ENCODE results near the gene GPHB5. TPM values are rescaled to one million over a fixed set of nuclear protein-coding genes. Genes with fewer than 3 reads are reported as not detected.

GPHB5 gene
- total RNA-seq, 1 experiment from 2014 or later, result not detected

DNA sequence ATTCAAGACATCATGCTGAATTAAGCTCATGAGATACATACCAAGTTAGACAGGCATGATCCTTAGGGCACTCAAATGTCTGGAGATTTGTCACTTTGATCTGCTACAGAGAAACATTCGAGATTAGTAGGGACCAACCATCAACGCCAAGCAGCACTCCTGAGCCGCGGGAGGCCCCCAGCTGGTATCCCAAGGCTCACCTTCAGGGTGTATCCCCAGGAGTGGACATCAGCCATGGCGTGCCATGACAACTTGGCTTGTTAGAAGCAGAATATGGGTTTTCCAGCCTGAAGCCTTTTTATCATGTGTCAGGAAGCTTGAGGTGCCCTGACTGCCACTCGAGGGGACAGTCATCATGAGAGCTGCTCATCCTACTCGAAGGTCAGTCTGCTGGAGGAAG lies 39.1 kb upstream of the GPHB5 start:
- H3K4me1 ChIP-seq (ENCODE audit: insufficient read depth, low read length), result no peaks in the 10 kb centered on the region
- Mint-ChIP-seq H3K36me3 (ENCODE audit: insufficient read depth in 1 of 3, low read depth in 3 of 3) (no peaks in the 10 kb centered on the region), H3K27ac (no peak overlapping the region), H3K27me3 (ENCODE audit: low read depth) (no peaks in the 10 kb centered on the region; the same call in 1 of the 2 replicates), H3K9me3 (no peaks in the 10 kb centered on the region), H3K4me1 (peaks cover 3 to 4% of the 10 kb centered on the region in 2 experiments; a peak in 3 of 4 replicates), H3K4me3 (no peak overlapping the region)
- H3K23me2 ChIP-seq (ENCODE audit: insufficient read length, low read depth, low read length, poor library complexity, severe bottlenecking), result no peaks in the 10 kb centered on the region
- no peak overlapping the region for H2AK5ac ChIP-seq (ENCODE audit: insufficient read length, low read length)
- no peak overlapping the region for H2BK120ac ChIP-seq (ENCODE audit: low read depth, low read length, poor library complexity, severe bottlenecking)
- no peak overlapping the region for H2BK15ac ChIP-seq (ENCODE audit: low read depth, low read length)
- H4K5ac ChIP-seq (ENCODE audit: insufficient read length, low read depth, low read length), result no peak overlapping the region
- no peak overlapping the region for H3K4ac ChIP-seq (ENCODE audit: low read depth, low read length)
- no peak overlapping the region for H3K56ac ChIP-seq (ENCODE audit: insufficient read length, low read depth, low read length)
- no peaks in the 10 kb centered on the region for H3K79me1 ChIP-seq (ENCODE audit: insufficient read depth, low read depth, low read length, poor library complexity, severe bottlenecking)
- H3T11ph ChIP-seq (ENCODE audit: low read length), result no peak overlapping the region
- no peaks in the 10 kb centered on the region for H3K79me2 ChIP-seq (ENCODE audit: insufficient read depth, low read length)
- no peak overlapping the region for H3K27ac ChIP-seq (ENCODE audit: insufficient read length, low read depth, low read length)
- H2BK12ac ChIP-seq (ENCODE audit: insufficient read length, low read depth, low read length), result no peak overlapping the region
- H3K14ac ChIP-seq (ENCODE audit: insufficient read depth, low read length), result no peak overlapping the region
- no peak overlapping the region for H3K18ac ChIP-seq (ENCODE audit: insufficient read length, low read depth, low read length)
- no peaks in the 10 kb centered on the region for H4K20me1 ChIP-seq (ENCODE audit: control insufficient read depth, insufficient read depth, insufficient read length)
- no peak overlapping the region for H3K23ac ChIP-seq (ENCODE audit: insufficient read length, low read depth, low read length)
- no peak overlapping the region for H3K4me2 ChIP-seq (ENCODE audit: insufficient read depth, insufficient read length, low read length)
- no peak for DNase-seq
- no CpG with 5 or more reads among the region's 7 CpGs for WGBS (ENCODE audit: extremely low coverage, insufficient read length, low lambda C conversion rate)
- TF ChIP-seq, protein P1, sequence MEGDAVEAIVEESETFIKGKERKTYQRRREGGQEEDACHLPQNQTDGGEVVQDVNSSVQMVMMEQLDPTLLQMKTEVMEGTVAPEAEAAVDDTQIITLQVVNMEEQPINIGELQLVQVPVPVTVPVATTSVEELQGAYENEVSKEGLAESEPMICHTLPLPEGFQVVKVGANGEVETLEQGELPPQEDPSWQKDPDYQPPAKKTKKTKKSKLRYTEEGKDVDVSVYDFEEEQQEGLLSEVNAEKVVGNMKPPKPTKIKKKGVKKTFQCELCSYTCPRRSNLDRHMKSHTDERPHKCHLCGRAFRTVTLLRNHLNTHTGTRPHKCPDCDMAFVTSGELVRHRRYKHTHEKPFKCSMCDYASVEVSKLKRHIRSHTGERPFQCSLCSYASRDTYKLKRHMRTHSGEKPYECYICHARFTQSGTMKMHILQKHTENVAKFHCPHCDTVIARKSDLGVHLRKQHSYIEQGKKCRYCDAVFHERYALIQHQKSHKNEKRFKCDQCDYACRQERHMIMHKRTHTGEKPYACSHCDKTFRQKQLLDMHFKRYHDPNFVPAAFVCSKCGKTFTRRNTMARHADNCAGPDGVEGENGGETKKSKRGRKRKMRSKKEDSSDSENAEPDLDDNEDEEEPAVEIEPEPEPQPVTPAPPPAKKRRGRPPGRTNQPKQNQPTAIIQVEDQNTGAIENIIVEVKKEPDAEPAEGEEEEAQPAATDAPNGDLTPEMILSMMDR (conservative IDR thresholded peaks at IDR 0.05), result no peak
- no peaks in the 10 kb centered on the region for H3K27me3 ChIP-seq (ENCODE audit: insufficient read depth, low read length)
- H3K9ac ChIP-seq (ENCODE audit: extremely low read depth, insufficient read length, low read length), result no peak overlapping the region
- H2AFZ ChIP-seq (ENCODE audit: low read length), result no peak overlapping the region
- no peak overlapping the region for H4K91ac ChIP-seq (ENCODE audit: insufficient read length, low read depth, low read length)
- no peaks in the 10 kb centered on the region for H3K9me3 ChIP-seq (ENCODE audit: control insufficient read depth, low read depth, low read length)
- no peak overlapping the region for H2BK5ac ChIP-seq (ENCODE audit: insufficient read length, low read length)
- H4K8ac ChIP-seq (replicated peaks; ENCODE audit: insufficient read length, low read depth, low read length), result no peak overlapping the region
- no peak overlapping the region for H2BK20ac ChIP-seq (ENCODE audit: low read depth, low read length, poor library complexity, severe bottlenecking)
